ENCODE results near the gene GULP1. TPM values are rescaled to one million over a fixed set of nuclear protein-coding genes. Genes with fewer than 3 reads are reported as not detected.
A peak's percentile ranks its signal among the peaks of the same experiment; 100 is the strongest.
"Not testable (repeated sequence)": the region's sequence is repeated elsewhere in the genome, so short reads cannot be mapped to it uniquely, and the experiment has no call there.

GULP1 gene
- polyA plus RNA-seq, 4 donors: 55.8 to 64.3 (median 60.8) TPM

GRCh38 chr2:188588235-188588634 is 296.6 kb downstream of the GULP1 start:
- no peak for DNase-seq (ENCODE audit: low read depth in 4 of 4, low spot score in 2 of 4)

- no peak for DNase-seq (ENCODE audit: low read depth in 4 of 4, low spot score in 2 of 4)
Observed at GRCh38 chr2:188596054-188596453, 304.4 kb downstream of the GULP1 start.

DNA sequence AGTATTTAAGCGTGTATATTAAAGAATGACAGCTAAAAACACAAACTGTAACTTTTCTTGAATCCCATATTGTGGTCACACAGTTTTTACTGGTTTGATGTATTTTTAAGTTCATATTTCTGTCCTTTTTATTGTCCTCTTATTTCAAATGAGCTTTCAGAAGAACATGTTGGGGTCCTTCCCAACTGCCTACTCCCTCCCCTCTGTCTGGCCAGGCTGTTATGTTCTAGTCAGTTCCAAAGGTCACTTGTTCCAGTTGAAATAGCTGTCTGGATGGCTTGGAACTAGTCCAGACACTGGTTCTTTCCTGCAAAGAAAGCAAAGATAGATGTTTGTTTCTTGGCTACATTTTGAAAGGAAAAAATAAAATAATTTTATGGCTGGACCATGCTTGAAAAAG is 306.9 kb downstream of the GULP1 start:
- peak in 3 of 4 donors; percentile 9 to 37 (median 24) for DNase-seq (ENCODE audit: low read depth in 4 of 4, low spot score in 2 of 4)

DNA sequence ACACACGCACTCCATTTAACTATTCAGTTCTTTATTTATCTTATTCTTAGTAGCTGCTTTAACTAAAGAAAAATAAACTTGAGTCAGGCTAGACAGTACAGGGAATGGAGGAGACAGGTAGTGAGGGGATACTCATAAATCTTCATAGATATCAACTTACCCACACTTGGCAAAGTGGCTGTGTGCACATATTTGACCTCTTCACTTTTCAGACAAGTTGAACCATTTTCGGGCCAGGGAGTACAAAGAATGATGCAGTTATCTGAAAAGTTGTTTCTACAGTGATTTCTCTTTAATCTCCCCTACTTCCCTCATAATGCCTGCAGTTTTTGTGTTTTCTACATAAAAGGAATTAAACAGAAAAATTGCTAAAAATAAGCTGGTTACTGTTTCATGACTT is 307.5 kb downstream of the GULP1 start:
- no peak for DNase-seq (ENCODE audit: low read depth in 4 of 4, low spot score in 2 of 4)

DNA sequence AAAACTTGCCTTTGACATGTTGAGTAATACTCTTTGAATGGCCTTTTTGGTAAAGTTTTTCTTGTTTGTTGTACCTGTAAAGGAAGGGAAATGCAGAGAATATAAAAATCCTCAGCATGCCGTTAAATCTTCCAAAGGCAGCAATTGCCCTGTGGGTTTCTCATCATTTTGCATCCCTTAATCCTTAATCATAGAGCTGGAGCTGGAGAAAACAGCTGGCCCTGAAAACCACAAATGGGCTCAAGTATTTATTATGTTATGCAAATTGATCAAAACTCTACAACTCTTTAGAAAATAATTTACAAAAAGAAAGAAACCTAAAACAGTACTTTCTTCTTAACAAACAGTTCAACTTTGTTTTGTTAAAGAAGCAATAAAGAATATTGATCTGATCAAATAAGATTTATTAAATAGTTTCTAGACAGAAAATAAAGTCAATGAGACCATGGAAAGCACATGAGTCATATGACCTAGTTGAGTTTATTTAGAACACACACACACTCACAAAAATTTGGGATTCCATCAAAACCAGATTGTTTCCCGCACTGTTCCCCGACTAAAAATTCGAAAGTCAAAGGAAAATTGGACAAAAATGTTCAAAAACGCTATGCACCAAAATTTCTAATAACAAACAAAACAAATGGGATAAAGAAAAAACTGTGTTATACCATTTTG is 309.0 kb downstream of the GULP1 start:
- DNase-seq (ENCODE audit: low read depth in 4 of 4, low spot score in 2 of 4): no peak

- DNase-seq (ENCODE audit: low read depth in 4 of 4, low spot score in 2 of 4): no peak
Observed at GRCh38 chr2:188601391-188601790, 309.7 kb downstream of the GULP1 start.

DNA sequence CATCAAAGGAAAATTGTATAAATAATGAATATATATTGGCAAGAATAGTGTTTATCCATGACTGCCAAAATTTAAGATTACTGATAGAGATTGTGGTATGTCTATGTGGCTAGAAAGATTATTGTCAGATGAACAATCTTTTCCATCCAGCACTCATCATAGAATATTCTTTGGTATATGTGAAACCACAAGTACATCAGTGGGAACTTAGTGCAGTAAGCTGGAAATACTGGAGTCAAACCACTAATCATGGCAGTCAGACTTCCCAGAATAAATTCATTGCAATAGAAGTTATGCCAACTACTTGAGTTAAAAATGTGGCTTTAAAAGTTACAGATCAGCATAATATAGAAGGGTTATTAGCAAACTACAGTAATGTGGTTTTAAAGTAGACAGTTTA is 310.3 kb downstream of the GULP1 start:
- DNase-seq (ENCODE audit: low read depth in 4 of 4, low spot score in 2 of 4): no peak

- DNase-seq (ENCODE audit: low read depth in 4 of 4, low spot score in 2 of 4): no peak
Observed at GRCh38 chr2:188604579-188604978, 312.9 kb downstream of the GULP1 start.

- DNase-seq (ENCODE audit: low read depth in 4 of 4, low spot score in 2 of 4): not testable (repeated sequence)
Observed at GRCh38 chr2:188605609-188606584, 314.2 kb downstream of the GULP1 start.

- not testable (repeated sequence) for DNase-seq (ENCODE audit: low read depth in 4 of 4, low spot score in 2 of 4)
Observed at GRCh38 chr2:188606596-188606995, 314.9 kb downstream of the GULP1 start.

DNA sequence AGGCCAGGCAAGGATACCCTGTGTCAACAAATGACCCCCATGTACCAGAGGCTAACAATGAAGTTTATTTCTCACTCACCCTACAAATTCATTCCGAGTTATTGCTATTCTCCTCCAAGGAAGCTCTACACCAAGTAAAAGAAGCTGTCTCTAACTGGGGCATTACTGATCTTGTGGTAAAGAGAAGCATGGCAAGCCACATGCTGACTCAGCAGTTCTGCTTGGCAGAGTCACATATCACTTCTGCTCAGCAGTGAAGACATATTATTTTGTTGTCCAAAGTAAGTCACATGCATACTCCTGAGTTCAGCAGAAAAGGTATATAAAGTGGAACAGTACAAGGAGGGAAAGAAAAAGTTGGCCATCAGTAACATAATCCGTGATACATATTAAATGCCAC is 315.8 kb downstream of the GULP1 start:
- no peak for DNase-seq (ENCODE audit: low read depth in 4 of 4, low spot score in 2 of 4)

DNA sequence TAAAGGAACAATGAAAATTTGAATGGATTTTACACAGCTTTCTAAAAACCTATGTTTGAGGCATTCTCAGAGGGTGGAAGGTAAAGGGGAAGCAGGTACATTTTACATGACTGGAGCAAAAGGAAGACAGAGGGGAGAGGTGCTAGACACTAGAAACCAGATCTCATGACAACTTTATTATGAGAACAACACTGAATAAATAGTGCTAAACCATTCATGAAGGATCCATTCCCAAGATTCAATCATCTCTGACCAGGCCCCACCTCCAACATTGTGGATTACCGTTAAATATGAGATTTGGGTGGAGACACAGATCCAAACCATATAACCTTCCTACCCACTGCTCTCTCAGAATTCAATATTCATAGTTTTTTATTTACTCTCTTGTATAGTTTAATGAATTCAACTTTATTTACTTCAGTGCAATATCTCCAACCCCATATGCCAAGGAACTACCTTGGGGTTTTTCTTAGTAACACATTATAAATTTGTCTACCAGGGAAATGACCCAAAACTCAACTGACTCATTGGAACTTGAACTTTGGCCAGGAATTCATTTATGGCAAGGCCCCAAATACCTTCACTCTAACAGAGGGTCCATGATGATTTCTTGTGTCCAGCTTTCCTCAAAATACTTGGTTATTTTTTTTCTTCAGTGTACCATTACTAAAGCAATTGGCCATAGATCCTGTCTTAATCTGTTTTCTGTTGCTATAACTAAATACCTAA is 317.8 kb downstream of the GULP1 start:
- no peak for DNase-seq (ENCODE audit: low read depth in 4 of 4, low spot score in 2 of 4)

GRCh38 chr2:188610050-188610444 is 318.4 kb downstream of the GULP1 start:
- no peak for DNase-seq (ENCODE audit: low read depth in 4 of 4, low spot score in 2 of 4)

DNA sequence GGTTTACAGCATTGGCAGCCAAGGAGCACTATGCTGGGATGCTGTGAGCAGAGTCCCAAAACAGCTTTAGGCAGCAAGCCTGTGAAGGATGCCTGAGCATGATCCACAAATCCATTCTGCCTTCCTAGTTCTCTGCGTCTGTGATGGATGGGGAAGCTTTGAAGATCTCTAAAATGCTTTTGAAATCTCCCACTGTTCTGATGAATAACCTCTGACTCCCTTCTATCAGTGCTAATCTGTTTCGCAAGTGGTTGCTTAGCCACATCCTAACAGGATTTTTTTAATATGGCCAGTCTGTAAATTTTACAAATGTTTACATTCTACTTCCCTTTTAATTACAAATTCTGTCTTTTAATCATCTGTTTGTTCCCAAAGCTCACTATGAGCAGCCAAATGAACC is 319.2 kb downstream of the GULP1 start:
- no peak for DNase-seq (ENCODE audit: low read depth in 4 of 4, low spot score in 2 of 4)

DNA sequence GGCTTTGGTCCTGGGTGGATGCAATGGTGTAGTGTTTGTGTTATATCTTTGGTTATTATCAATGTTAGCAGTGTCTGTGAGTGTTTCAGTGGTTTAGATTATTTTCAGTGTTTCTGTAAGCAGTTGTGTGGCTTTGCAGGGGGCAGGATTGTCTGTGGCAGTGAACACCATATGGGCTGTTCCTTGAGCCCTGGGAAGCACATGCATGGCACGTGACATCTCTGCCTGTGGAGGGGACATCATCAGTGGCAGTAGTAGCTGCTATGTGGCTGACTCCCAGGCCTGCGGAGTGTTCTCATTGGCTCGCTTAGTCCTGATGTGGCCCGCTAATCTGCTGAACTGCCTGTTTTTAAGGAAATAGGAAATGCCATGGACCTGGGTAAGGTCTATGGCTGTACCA is 327.5 kb downstream of the GULP1 start:
- DNase-seq (ENCODE audit: low read depth in 4 of 4, low spot score in 2 of 4): no peak

DNA sequence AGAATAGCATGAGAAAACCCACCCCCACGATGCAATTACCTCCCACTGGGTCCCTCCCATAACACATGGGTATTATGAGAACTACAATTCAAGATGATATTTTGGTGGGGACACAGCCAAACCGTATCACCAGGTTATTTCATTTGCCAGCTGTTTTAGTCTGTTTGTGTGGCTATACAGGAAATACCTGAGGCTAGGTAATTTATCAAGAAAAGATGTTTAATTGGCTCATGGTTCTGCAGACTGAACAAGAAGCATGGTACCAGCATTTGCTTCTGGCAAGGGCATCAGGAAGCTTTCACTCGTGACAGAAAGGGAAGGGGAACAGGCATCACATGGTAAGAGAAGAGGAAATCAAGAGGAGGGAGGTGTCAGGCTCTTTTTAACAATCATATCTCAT is 329.2 kb downstream of the GULP1 start:
- no peak for DNase-seq (ENCODE audit: low read depth in 4 of 4, low spot score in 2 of 4)

- no peak for DNase-seq (ENCODE audit: low read depth in 4 of 4, low spot score in 2 of 4)
Observed at GRCh38 chr2:188622601-188623260, 331.1 kb downstream of the GULP1 start.

DNA sequence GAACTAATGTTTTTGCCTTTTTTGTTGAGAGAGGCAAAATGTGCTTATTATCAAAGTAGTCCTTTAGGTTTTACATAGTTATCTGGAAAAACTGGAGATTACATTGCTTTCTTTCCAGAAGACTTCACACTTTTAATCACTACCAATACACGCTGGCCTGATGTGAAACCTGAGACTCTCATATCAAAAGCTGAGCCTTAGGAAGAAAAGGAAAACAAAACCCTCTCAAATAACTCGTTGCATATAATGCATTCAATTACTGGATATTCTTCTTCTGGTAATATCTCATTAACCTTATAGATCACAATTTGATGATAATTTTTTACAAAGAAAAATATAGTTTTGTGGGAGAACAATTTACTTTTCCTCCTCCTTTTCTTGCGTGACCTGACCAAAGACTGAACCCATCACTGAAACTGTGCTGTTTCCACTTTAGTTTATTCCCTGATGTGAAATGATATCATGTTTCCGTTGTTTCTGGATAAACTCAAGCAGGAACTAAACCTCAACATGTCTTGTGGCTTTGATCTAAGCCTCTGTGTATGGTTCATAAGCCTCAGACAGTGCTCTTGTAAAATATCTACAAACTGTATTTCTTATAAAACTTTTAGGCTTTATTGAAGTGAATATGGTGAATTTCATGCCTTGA is 332.4 kb downstream of the GULP1 start:
- no peak for DNase-seq (ENCODE audit: low read depth in 4 of 4, low spot score in 2 of 4)

DNA sequence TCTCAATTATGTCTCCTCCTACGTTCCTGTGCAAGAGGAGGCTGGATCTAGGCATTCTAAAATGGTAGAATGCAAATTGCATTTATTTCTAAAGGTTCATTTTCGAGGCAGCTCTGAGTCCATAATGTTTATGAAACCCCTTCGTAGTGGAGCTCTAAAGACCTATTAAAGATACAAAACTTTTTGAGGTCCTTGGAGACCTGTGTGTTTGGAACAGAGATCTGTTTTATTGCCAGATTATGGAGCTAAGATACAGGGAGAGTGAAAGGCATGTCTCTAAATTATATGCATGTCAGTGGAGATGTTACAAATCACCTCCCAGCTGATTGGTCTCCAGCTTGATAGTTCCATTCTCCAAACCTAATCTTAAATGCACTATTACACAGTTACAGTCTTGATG is 335.8 kb downstream of the GULP1 start:
- DNase-seq (ENCODE audit: low read depth in 4 of 4, low spot score in 2 of 4): no peak
